ENCODE results near the gene IL37. TPM values are rescaled to one million over a fixed set of nuclear protein-coding genes. Genes with fewer than 3 reads are reported as not detected.
"Not testable (repeated sequence)": the region's sequence is repeated elsewhere in the genome, so short reads cannot be mapped to it uniquely, and the experiment has no call there.

IL37 gene
- total and polyA plus RNA-seq, 2 donors (not counting 1 experiment from before 2014, with no cell fraction given) = 0.79 TPM; not detected in 1

DNA sequence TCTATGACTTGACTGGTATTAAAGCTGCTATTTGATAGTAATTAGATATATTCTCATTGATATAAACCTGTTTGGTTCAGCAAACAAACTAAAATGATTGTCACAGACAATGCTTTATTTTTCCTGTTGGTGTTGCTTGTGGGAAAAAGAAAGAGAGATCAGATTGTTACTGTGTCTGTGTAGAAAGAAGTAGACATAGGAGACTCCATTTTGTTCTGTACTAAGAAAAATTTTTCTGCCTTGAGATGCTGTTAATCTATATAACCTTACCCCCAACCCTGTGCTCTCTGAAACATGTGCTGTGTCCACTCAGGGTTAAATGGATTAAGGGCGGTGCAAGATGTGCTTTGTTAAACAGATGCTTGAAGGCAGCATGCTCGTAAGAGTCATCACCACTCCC, 23.2 kb downstream of the IL37 start:
- H3K27ac Mint-ChIP-seq; DNase-seq; H3K36me3 ChIP-seq (replicated peaks in 1 of 2; ENCODE audit: control extremely low read depth in 1 of 2, control insufficient read depth in 1 of 2, extremely low read depth in 1 of 2, insufficient read depth in 2 of 2, low read length in 1 of 2); H3K4me1 Mint-ChIP-seq; H3K9ac ChIP-seq (ENCODE audit: low read length); H3K4me3 Mint-ChIP-seq; H3K4me3 ChIP-seq (ENCODE audit: control extremely low read depth in 1 of 5, extremely low read depth in 1 of 5, insufficient read depth in 1 of 5, low read depth in 2 of 5, low read length in 4 of 5); H3K4me2 ChIP-seq (replicated peaks; ENCODE audit: low read depth, low read length, poor library complexity, severe bottlenecking); H2AFZ ChIP-seq (ENCODE audit: insufficient read depth, low read depth, low read length, poor library complexity, severe bottlenecking); H3K27me3 Mint-ChIP-seq; H3K4me1 ChIP-seq (ENCODE audit: control insufficient read depth in 2 of 2, insufficient read depth in 2 of 2, low read length in 2 of 2); H4K20me1 ChIP-seq (ENCODE audit: control insufficient read depth, insufficient read depth, low read length, poor library complexity, severe bottlenecking); H3K9me3 ChIP-seq (ENCODE audit: control extremely low read depth in 1 of 3, control insufficient read depth in 2 of 3, insufficient read depth in 1 of 3, low read length in 2 of 3); CTCF ChIA-PET; intact Hi-C loops (cut with micrococcal nuclease); ATAC-seq (ENCODE audit: low read depth); POLR2A ChIA-PET; H3K79me2 ChIP-seq (ENCODE audit: control insufficient read depth, insufficient read depth, low read length); H3K27ac ChIP-seq (ENCODE audit: low read length in 2 of 2); H3K27me3 ChIP-seq (replicated peaks in 1 of 4; ENCODE audit: control extremely low read depth in 1 of 4, control insufficient read depth in 3 of 4, insufficient read depth in 4 of 4, low read length in 3 of 4); H3K9me3 Mint-ChIP-seq (ENCODE audit: insufficient read depth): not testable (repeated sequence)
- WGBS (ENCODE audit: insufficient coverage) = no CpG with 5 or more reads among the region's 2 CpGs

DNA sequence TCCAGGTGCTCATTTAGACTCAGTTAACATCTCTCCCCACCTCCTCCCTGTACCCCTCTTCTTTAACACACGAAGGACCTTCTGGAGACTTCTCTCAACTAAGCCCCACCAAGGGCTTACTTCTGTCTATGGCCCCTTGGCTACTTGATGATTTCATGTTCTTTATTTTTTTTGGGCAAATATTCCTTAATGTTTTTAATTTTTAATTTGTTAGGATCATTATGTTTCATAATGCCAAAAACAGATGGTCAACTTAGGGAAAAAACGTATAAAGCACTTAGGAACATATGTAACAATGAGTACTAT, 25.9 kb downstream of the IL37 start:
- POLR2A ChIA-PET = no interaction called here
- H2AFZ ChIP-seq (ENCODE audit: insufficient read depth, low read depth, low read length, poor library complexity, severe bottlenecking) = no peak overlapping the region
- no peak overlapping the region for H3K4me2 ChIP-seq (replicated peaks; ENCODE audit: low read depth, low read length, poor library complexity, severe bottlenecking)
- Mint-ChIP-seq H3K4me1 (no peaks in the 10 kb centered on the region), H3K4me3 (no peak overlapping the region), H3K27ac (no peak overlapping the region), H3K27me3 (peaks cover 4% of the 10 kb centered on the region), H3K9me3 (ENCODE audit: insufficient read depth) (no peaks in the 10 kb centered on the region)
- H3K36me3 ChIP-seq (replicated peaks in 1 of 2; ENCODE audit: control extremely low read depth in 1 of 2, control insufficient read depth in 1 of 2, extremely low read depth in 1 of 2, insufficient read depth in 2 of 2, low read length in 1 of 2) = no peaks in the 10 kb centered on the region
- no peaks in the 10 kb centered on the region for H3K79me2 ChIP-seq (ENCODE audit: control insufficient read depth, insufficient read depth, low read length)
- H3K9ac ChIP-seq (ENCODE audit: low read length) = no peak overlapping the region
- CTCF ChIA-PET = no interaction called here
- H4K20me1 ChIP-seq (ENCODE audit: control insufficient read depth, insufficient read depth, low read length, poor library complexity, severe bottlenecking) = no peaks in the 10 kb centered on the region
- no peaks in the 10 kb centered on the region for H3K4me1 ChIP-seq (ENCODE audit: control insufficient read depth in 2 of 2, insufficient read depth in 2 of 2, low read length in 2 of 2)
- H3K27me3 ChIP-seq (replicated peaks in 1 of 4; ENCODE audit: control extremely low read depth in 1 of 4, control insufficient read depth in 3 of 4, insufficient read depth in 4 of 4, low read length in 3 of 4) = peaks cover 0 to 3% (median 0%) of the 10 kb centered on the region in 4 experiments
- no peak for ATAC-seq (ENCODE audit: low read depth)
- H3K9me3 ChIP-seq (ENCODE audit: control extremely low read depth in 1 of 3, control insufficient read depth in 2 of 3, insufficient read depth in 1 of 3, low read length in 2 of 3) = no peaks in the 10 kb centered on the region
- H3K4me3 ChIP-seq (ENCODE audit: control extremely low read depth in 1 of 5, extremely low read depth in 1 of 5, insufficient read depth in 1 of 5, low read depth in 2 of 5, low read length in 4 of 5) = no peak overlapping the region
- H3K27ac ChIP-seq (ENCODE audit: low read length in 2 of 2) = no peak overlapping the region
- no peak for DNase-seq
- intact Hi-C loops (cut with micrococcal nuclease) = no loop called here
- TF ChIP-seq EZH2 (IDR thresholded peaks at IDR 0.05; ENCODE audit: borderline replicate concordance, insufficient read depth, low read depth, low read length, poor library complexity, severe bottlenecking) = no peak
- TF ChIP-seq, protein P1, sequence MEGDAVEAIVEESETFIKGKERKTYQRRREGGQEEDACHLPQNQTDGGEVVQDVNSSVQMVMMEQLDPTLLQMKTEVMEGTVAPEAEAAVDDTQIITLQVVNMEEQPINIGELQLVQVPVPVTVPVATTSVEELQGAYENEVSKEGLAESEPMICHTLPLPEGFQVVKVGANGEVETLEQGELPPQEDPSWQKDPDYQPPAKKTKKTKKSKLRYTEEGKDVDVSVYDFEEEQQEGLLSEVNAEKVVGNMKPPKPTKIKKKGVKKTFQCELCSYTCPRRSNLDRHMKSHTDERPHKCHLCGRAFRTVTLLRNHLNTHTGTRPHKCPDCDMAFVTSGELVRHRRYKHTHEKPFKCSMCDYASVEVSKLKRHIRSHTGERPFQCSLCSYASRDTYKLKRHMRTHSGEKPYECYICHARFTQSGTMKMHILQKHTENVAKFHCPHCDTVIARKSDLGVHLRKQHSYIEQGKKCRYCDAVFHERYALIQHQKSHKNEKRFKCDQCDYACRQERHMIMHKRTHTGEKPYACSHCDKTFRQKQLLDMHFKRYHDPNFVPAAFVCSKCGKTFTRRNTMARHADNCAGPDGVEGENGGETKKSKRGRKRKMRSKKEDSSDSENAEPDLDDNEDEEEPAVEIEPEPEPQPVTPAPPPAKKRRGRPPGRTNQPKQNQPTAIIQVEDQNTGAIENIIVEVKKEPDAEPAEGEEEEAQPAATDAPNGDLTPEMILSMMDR (IDR thresholded peaks at IDR 0.05) = no peak
- WGBS (ENCODE audit: insufficient coverage) = no CpG with 5 or more reads among the region's 2 CpGs
